ENCODE results near the gene OGA.

Gene OGA

GRCh38 chr10:101784558-101784957 lies 33.7 kb downstream of the OGA start:
- peak overlapping the region; percentile 100 for H3K27ac Mint-ChIP-seq
- no peaks in the 10 kb centered on the region for H3K27me3 Mint-ChIP-seq
- peaks cover 17% of the 10 kb centered on the region for H3K36me3 Mint-ChIP-seq
- no peaks in the 10 kb centered on the region for H3K9me3 Mint-ChIP-seq
- peak overlapping the region; percentile 100 for H3K4me3 Mint-ChIP-seq
- peaks cover 49% of the 10 kb centered on the region for H3K4me1 Mint-ChIP-seq

DNA sequence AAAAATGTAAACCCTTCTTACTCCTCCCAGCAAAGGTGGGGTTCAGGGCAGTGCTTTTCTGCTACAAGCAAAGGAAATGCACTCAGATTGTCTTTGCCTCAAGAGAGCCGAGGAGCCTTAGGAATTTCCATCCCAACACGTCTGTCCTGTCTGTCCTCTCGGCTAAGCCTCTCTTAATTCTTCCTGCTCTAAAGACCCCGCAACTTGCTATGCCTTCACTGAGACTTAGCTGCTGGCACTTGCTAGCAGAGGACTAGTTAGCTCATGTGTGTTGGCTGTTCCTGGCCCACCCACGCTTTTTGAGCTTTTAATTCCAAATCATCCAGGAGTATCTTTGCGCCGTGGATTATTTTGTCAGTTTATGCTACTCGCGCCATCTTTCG lies 34.5 kb downstream of the OGA start:
- Mint-ChIP-seq H3K4me1 (peaks cover 55% of the 10 kb centered on the region), H3K4me3 (peak overlapping the region; percentile 100), H3K27ac (peak overlapping the region; percentile 100), H3K27me3 (peaks cover 5% of the 10 kb centered on the region), H3K9me3 (no peaks in the 10 kb centered on the region), H3K36me3 (peaks cover 21% of the 10 kb centered on the region)

- peak within 1 kb of the TSS; percentile 100 for H3K27ac Mint-ChIP-seq
- no peaks in the 10 kb centered on the region for H3K9me3 Mint-ChIP-seq
- peaks cover 6% of the 10 kb centered on the region for H3K27me3 Mint-ChIP-seq
- H3K4me3 Mint-ChIP-seq, result peak within 1 kb of the TSS; percentile 100
- H3K36me3 Mint-ChIP-seq, result peaks cover 22% of the 10 kb centered on the region
- peaks cover 57% of the 10 kb centered on the region for H3K4me1 Mint-ChIP-seq
These were observed 35.2 kb downstream of the OGA start, which contains the start of gene NPM3 for GRCh38 chr10:101782811-101783735. Gene NPM3 (minus strand): TSS chr10:101783446. CDS start chr10:101783390, 56 bp downstream.

- Mint-ChIP-seq H3K4me1 (peaks cover 56% of the 10 kb centered on the region), H3K27ac (peak overlapping the region; percentile 100), H3K27me3 (peaks cover 14% of the 10 kb centered on the region), H3K4me3 (peak overlapping the region; percentile 100), H3K9me3 (no peaks in the 10 kb centered on the region), H3K36me3 (peaks cover 19% of the 10 kb centered on the region)
These were observed 36.0 kb downstream of the OGA start for GRCh38 chr10:101781984-101782810.

- Mint-ChIP-seq H3K9me3 (no peaks in the 10 kb centered on the region), H3K36me3 (peaks cover 18% of the 10 kb centered on the region), H3K27ac (no peak overlapping the region), H3K27me3 (peaks cover 16% of the 10 kb centered on the region), H3K4me1 (peaks cover 57% of the 10 kb centered on the region), H3K4me3 (peak overlapping the region; percentile 100)
These were observed 36.6 kb downstream of the OGA start for GRCh38 chr10:101781655-101781983.

- Mint-ChIP-seq H3K9me3 (no peaks in the 10 kb centered on the region), H3K36me3 (peaks cover 18% of the 10 kb centered on the region), H3K4me1 (peaks cover 57% of the 10 kb centered on the region), H3K4me3 (peak overlapping the region; percentile 100), H3K27me3 (peaks cover 16% of the 10 kb centered on the region), H3K27ac (no peak overlapping the region)
These were observed 37.2 kb downstream of the OGA start for GRCh38 chr10:101780818-101781654.

DNA sequence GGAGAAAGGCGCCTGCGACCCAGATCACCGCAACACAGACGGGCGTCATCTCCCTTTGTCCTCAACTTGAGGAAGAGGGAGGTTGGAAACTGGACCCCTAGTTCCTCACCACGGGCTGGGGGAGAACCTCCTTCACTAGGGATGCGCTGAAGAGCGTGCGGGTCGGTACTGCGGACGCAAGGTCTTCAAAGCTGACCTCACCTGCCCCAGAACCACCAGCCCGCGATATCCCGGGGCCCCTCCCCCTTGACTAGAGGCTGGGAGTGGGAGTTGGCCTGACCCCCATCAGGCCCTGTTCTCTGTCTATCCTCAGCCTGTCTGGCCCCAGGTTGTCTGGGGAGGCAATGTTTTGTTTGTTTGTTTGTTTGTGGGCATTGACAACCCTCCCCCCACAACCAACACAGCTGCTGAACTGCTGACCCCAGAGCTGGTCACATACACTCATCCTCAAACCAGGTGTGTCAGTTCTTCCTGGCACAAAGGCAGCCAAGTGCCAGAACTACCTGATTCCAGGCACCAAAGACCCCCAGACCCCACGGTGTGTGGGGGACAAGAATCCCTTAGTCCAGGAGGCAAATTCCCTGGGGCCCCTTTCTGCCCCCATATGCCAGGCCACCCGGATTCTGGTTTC lies 37.9 kb downstream of the OGA start:
- Mint-ChIP-seq H3K27me3 (peaks cover 16% of the 10 kb centered on the region), H3K27ac (peak overlapping the region; percentile 46), H3K4me3 (peak overlapping the region; percentile 84), H3K4me1 (peaks cover 53% of the 10 kb centered on the region), H3K9me3 (no peaks in the 10 kb centered on the region), H3K36me3 (peaks cover 16% of the 10 kb centered on the region)

DNA sequence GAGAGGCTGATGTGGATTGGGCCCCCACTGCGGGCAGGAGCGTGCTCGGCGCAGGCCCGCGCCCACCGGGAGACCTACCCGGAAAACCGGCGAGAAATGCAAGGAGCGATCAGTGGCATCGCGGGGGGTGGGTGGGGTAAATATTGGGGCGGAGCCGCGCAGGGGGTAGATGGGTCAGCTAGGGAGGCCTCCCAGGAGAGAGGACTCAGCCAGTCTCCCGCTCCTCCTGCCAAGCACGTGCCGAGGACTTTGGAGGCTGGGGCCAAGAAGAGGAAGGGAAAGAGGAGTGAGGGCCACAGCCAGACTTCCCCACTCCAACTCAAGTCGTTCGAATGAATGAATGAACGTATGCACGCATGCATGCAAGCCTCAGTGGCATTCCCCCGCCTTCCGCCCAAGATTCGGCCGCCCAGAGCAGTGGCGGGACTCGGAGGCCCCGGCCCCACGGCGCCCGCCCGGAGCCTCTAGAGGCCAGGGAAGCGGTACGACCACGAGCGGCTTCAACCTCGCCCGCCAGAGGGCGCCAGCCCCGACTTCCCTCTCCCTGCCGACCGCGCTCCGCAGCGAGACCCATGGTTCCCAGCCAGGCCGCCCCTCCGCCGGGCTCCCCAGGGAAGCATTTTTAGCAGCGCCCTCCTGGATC lies 38.6 kb downstream of the OGA start:
- Mint-ChIP-seq H3K4me3 (peak overlapping the region; percentile 84), H3K27ac (peak overlapping the region; percentile 46), H3K27me3 (peaks cover 20% of the 10 kb centered on the region), H3K36me3 (peaks cover 16% of the 10 kb centered on the region), H3K4me1 (peaks cover 51% of the 10 kb centered on the region), H3K9me3 (no peaks in the 10 kb centered on the region)

DNA sequence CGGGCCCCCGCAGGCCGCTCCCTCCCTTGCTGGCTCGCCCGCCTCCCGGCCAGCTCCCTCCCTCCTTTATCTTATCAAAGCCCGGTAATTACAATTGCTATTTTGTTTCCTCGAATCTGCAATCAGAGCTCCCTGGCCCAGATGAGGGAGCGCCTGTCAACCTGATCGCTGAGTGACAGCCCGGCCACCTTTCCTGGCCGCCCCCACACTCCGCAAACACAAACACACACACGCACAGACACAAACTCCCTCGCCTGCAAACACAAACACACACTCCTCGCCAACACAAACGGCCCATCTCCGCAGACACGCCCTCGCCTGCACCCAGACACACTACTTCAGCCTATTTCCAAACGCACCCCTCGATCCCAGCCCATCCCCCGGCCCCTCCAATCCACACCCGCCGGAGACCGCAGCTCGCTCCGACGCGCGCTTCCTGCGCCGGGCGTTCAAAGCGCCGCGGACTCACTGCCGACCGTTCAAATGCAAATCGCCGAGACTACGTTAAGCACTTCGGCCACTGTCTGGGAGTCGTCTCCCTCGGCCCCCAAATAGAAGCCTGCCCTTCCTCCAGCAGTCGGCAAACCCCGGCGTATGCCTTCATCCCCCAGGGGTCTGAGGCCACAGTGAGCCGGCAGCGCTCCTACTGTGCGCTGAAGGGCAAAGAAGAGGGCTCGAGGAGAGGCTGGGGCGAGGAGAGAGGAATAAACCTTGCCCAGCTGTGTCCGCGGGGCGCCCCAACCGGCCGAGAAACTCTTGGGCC lies 39.3 kb downstream of the OGA start:
- Mint-ChIP-seq H3K4me3 (peak overlapping the region; percentile 84), H3K27me3 (peaks cover 26% of the 10 kb centered on the region), H3K4me1 (peaks cover 51% of the 10 kb centered on the region), H3K36me3 (peaks cover 16% of the 10 kb centered on the region), H3K9me3 (no peaks in the 10 kb centered on the region), H3K27ac (peak overlapping the region; percentile 30)

GRCh38 chr10:101778151-101778780 lies 40.0 kb downstream of the OGA start:
- H3K4me3 Mint-ChIP-seq, result peak overlapping the region; percentile 84
- H3K9me3 Mint-ChIP-seq, result no peaks in the 10 kb centered on the region
- H3K36me3 Mint-ChIP-seq, result peaks cover 15% of the 10 kb centered on the region
- no peak overlapping the region for H3K27ac Mint-ChIP-seq
- H3K27me3 Mint-ChIP-seq, result peaks cover 33% of the 10 kb centered on the region
- H3K4me1 Mint-ChIP-seq, result peaks cover 50% of the 10 kb centered on the region

DNA sequence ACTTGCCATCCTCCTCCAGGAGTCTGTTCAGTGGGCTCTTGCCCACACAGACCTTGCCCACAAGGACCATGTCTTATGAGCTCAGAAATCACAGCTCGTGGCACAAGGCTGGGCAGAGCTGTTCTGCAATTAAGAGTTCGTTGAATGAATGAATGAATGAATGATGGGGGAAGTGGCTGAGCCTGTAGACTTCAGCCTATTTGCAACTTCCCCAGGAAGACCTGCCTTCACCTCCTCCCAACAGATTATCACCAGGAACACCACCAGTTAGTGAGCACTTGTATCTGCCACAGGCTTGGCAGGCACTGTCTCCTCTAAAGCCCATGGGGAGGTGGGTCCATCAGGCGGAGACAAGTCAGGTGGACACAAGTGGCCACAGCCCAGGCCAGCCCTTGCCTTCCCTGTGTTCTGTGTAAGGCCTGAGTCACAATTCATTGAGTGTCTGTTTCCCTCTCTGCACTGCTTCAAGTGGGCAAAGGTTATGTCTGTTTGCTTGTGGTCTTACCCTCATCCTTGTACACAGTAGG lies 40.6 kb downstream of the OGA start:
- Mint-ChIP-seq H3K4me1 (peaks cover 47% of the 10 kb centered on the region), H3K27me3 (peaks cover 36% of the 10 kb centered on the region)

GRCh38 chr10:101776161-101776817 lies 42.0 kb downstream of the OGA start:
- Mint-ChIP-seq H3K36me3 (peaks cover 6% of the 10 kb centered on the region), H3K27me3 (peaks cover 44% of the 10 kb centered on the region), H3K9me3 (no peaks in the 10 kb centered on the region), H3K4me3 (no peak overlapping the region), H3K27ac (no peak overlapping the region), H3K4me1 (peaks cover 40% of the 10 kb centered on the region)

More for the DNA sequence above, 40.6 kb downstream of the OGA start:
- peaks cover 11% of the 10 kb centered on the region for H3K36me3 Mint-ChIP-seq
- H3K27ac Mint-ChIP-seq, result no peak overlapping the region
- H3K4me3 Mint-ChIP-seq, result peak overlapping the region; percentile 37
- H3K9me3 Mint-ChIP-seq, result no peaks in the 10 kb centered on the region

All from activated naive CD4-positive, alpha-beta T cell treated with anti-CD3 and anti-CD28 coated beads, Interleukin-2, amount 50 U/mL, for 24 hours (primary cell).